Measurements from ENCODE around the gene EMC8. TPM values are rescaled to one million over a fixed set of nuclear protein-coding genes. Genes with fewer than 3 reads are reported as not detected.

The EMC8 gene
- total RNA-seq, 4 donors from 2014 or later: 27.9 to 40.0 (median 31.8) TPM

DNA sequence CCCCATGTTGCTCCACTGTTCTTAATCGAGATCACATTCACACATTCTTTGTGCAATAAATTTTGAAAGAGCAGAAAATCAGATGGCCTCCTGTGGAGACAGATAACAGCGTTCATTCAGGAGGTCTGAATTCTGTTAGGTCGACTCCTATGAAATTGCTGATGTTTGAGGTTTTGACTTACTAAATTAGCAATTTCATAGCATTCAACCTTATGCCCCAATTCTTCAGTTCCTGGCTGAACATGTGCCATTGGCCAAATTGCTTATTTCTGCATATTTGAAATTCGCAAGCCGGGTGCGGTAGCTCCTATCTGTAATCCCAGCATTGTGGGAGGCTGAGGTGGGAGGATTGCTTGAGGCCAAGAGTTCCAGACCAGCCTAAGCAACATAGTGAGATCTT lies 26.3 kb downstream of the EMC8 start:
- H3K27ac ChIP-seq: no peak overlapping the region
- H3K27me3 ChIP-seq: no peaks in the 10 kb centered on the region
- no peaks in the 10 kb centered on the region for H3K36me3 ChIP-seq
- WGBS, 2 donors (ENCODE audit: low coverage in 1 of 2): 82 to 92% methylated on average over 2 to 6 of the region's 6 CpGs
- DNase-seq: no peak
- H3K9me3 ChIP-seq: no peaks in the 10 kb centered on the region
- TF ChIP-seq POLR2AphosphoS5 (IDR thresholded peaks at IDR 0.05) (no peak), POLR2A (IDR thresholded peaks at IDR 0.05) (no peak), EP300 (IDR thresholded peaks at IDR 0.05; ENCODE audit: low read depth) (no peak)
- TF ChIP-seq, protein P1, sequence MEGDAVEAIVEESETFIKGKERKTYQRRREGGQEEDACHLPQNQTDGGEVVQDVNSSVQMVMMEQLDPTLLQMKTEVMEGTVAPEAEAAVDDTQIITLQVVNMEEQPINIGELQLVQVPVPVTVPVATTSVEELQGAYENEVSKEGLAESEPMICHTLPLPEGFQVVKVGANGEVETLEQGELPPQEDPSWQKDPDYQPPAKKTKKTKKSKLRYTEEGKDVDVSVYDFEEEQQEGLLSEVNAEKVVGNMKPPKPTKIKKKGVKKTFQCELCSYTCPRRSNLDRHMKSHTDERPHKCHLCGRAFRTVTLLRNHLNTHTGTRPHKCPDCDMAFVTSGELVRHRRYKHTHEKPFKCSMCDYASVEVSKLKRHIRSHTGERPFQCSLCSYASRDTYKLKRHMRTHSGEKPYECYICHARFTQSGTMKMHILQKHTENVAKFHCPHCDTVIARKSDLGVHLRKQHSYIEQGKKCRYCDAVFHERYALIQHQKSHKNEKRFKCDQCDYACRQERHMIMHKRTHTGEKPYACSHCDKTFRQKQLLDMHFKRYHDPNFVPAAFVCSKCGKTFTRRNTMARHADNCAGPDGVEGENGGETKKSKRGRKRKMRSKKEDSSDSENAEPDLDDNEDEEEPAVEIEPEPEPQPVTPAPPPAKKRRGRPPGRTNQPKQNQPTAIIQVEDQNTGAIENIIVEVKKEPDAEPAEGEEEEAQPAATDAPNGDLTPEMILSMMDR (IDR thresholded peaks at IDR 0.05): no peak
- in situ Hi-C loops (cut with MboI; ENCODE audit: low pct_ligation_motif_present in 1 of 4, low pct_unique_long_range_greater_than_20kb in 1 of 4, low sequenced_read_pairs in 3 of 4): no loop called here
- intact Hi-C loops (cut with DNase I; ENCODE audit: low total_unique reads): no loop called here
- H3K4me1 ChIP-seq: no peaks in the 10 kb centered on the region
- H3K4me3 ChIP-seq: no peak overlapping the region

DNA sequence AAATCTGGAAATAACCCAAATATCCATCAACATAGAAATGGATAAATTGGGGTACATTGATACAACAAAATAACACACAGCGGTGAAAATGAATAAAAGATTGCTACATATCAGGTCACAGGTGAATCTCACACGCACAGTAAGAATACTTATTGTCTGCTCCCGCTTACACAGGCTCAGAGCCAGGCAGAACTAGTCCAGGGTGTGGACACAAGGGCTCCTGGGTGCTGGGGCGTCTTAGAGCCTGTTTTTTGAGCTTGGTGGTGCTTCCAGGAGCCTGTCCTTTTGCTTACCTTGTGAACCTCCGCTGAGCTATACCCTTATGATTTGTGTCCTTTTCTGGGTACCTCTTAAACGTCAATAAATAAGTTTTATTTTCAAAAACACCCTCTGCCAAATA lies 28.6 kb downstream of the EMC8 start:
- no peak overlapping the region for H3K4me3 ChIP-seq
- TF ChIP-seq POLR2AphosphoS5 (IDR thresholded peaks at IDR 0.05) (no peak), POLR2A (IDR thresholded peaks at IDR 0.05) (no peak), EP300 (IDR thresholded peaks at IDR 0.05; ENCODE audit: low read depth) (no peak)
- TF ChIP-seq, protein P1 (IDR thresholded peaks at IDR 0.05): no peak
- no peak overlapping the region for H3K27ac ChIP-seq
- H3K9me3 ChIP-seq: no peaks in the 10 kb centered on the region
- no peaks in the 10 kb centered on the region for H3K4me1 ChIP-seq
- peaks cover 3% of the 10 kb centered on the region for H3K27me3 ChIP-seq
- intact Hi-C loops (cut with DNase I; ENCODE audit: low total_unique reads) (no loop called here), in situ Hi-C loops (cut with MboI; ENCODE audit: low pct_ligation_motif_present in 1 of 4, low pct_unique_long_range_greater_than_20kb in 1 of 4, low sequenced_read_pairs in 3 of 4) (no loop called here)
- DNase-seq: no peak
- no peaks in the 10 kb centered on the region for H3K36me3 ChIP-seq
- 90 to 93% methylated on average over 3 to 6 of the region's 6 CpGs for WGBS, 2 donors (ENCODE audit: low coverage in 1 of 2)

DNA sequence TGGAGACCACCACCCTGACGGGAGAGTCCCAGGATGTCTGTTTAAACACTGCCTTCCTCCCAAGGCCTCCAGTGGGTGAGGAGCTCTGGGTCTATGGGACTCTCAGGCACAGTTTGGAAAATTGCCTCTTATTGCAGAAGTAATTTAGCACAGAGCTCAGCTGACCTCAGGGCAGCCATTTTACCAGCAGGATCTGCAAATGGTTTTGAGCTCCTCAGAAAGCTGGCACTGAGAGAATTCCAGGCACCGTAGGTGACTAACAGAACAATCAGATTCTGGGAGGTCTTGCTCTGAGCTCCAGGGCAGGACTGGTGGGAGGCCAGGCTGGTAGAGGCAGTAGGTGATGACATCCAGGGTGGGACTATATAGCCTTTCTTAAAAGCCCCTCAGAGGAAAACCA lies 31.1 kb downstream of the EMC8 start:
- in situ Hi-C loops (cut with MboI; ENCODE audit: low pct_ligation_motif_present in 1 of 4, low pct_unique_long_range_greater_than_20kb in 1 of 4, low sequenced_read_pairs in 3 of 4) (no loop called here), intact Hi-C loops (cut with DNase I; ENCODE audit: low total_unique reads) (no loop called here)
- no peak overlapping the region for H3K4me3 ChIP-seq
- H3K36me3 ChIP-seq: no peaks in the 10 kb centered on the region
- H3K27me3 ChIP-seq: peaks cover 7% of the 10 kb centered on the region
- H3K4me1 ChIP-seq: no peaks in the 10 kb centered on the region
- no peak overlapping the region for H3K27ac ChIP-seq
- H3K9me3 ChIP-seq: no peaks in the 10 kb centered on the region
- TF ChIP-seq POLR2A (IDR thresholded peaks at IDR 0.05) (no peak), EP300 (IDR thresholded peaks at IDR 0.05; ENCODE audit: low read depth) (no peak), POLR2AphosphoS5 (IDR thresholded peaks at IDR 0.05) (no peak)
- TF ChIP-seq, protein P1 (IDR thresholded peaks at IDR 0.05): no peak
- 66 to 92% methylated on average over 2 of the region's 2 CpGs for WGBS, 2 donors (ENCODE audit: low coverage in 1 of 2)
- no peak for DNase-seq

DNA sequence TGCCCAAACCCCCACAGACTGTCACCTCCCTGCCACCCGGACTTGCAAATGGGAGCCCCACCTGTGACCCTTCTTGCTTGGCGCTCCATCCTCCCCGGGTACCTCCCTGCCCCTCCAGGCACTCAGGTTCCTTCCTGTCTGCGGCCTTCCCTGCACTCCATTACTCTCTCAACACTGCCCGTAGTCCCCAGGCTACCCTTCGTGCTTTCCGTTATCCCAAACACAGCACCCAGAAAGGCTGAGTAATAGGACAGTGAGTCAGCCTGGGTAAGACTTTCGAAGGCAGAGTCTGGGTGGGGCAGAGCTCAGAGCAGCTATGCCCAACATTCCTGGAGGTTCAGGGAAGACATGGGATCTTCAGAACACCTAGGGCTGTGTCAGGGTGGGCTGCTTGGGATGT lies 31.8 kb downstream of the EMC8 start:
- 64% methylated on average over 5 to 8 of the region's 8 CpGs for WGBS, 2 donors (ENCODE audit: low coverage in 1 of 2)
- Histone ChIP-seq H3K4me1 (no peaks in the 10 kb centered on the region), H3K27me3 (peaks cover 7% of the 10 kb centered on the region), H3K27ac (no peak overlapping the region), H3K4me3 (no peak overlapping the region), H3K36me3 (no peaks in the 10 kb centered on the region), H3K9me3 (no peaks in the 10 kb centered on the region)
- TF ChIP-seq POLR2A (IDR thresholded peaks at IDR 0.05) (no peak), POLR2AphosphoS5 (IDR thresholded peaks at IDR 0.05) (no peak), EP300 (IDR thresholded peaks at IDR 0.05; ENCODE audit: low read depth) (no peak)
- TF ChIP-seq, protein P1 (IDR thresholded peaks at IDR 0.05): no peak
- no peak for DNase-seq
- in situ Hi-C loops (cut with MboI; ENCODE audit: low pct_ligation_motif_present in 1 of 4, low pct_unique_long_range_greater_than_20kb in 1 of 4, low sequenced_read_pairs in 3 of 4): no loop called here
- intact Hi-C loops (cut with DNase I; ENCODE audit: low total_unique reads): no loop called here
